H1 (cell line): Measurements from ENCODE around the gene FBN3.

Source experiments
- CTCF ChIP-seq, 3 experiments: IDR thresholded peaks; 1 replicate in 2 of 3; 2 replicates in 1 of 3; pipeline versions ENCODE4 v1.5.1 to v1.6.1; 2011; ENCODE audit warnings: low read length in 3 of 3, mild to moderate bottlenecking in 3 of 3, inconsistent platforms in 2 of 3, low read depth in 1 of 3, moderate library complexity in 1 of 3; ENCODE audit not compliant: insufficient read depth in 1 of 3; ENCODE audit errors: control extremely low read depth in 1 of 3
- MAFK ChIP-seq: IDR thresholded peaks from 2 replicates; pipeline ENCODE4 v1.6.1; 2012; ENCODE audit warnings: low read depth, mild to moderate bottlenecking, improper control_type of control experiment, low read length
- SP2 ChIP-seq: IDR thresholded peaks from 2 replicates; pipeline ENCODE4 v1.6.1; 2012; ENCODE audit warnings: mild to moderate bottlenecking, low read length, inconsistent platforms

- TF ChIP-seq CTCF (IDR thresholded peaks at IDR 0.05; ENCODE audit: control extremely low read depth in 1 of 3, insufficient read depth in 1 of 3, low read depth in 1 of 3, low read length in 3 of 3) (no peak), SP2 (no peak), MAFK (no peak)
Measured at GRCh38 chr19:8081569-8082550, 67.5 kb downstream of the FBN3 start.
